Measurements from ENCODE around the gene SUN5. TPM values are rescaled to one million over a fixed set of nuclear protein-coding genes. Genes with fewer than 3 reads are reported as not detected.

Gene SUN5
- total RNA-seq, 1 donor from 2014 or later, result not detected

GRCh38 chr20:33007376-33008335 is 3.4 kb upstream of the SUN5 start, which contains the start of gene BPIFB2:
TSS of gene BPIFB2 (plus strand) at chr20:33007704. CDS start at chr20:33008575, 871 bp downstream.
- Histone ChIP-seq H3K36me3 (ENCODE audit: control insufficient read depth, insufficient read depth, low read length) (no peaks in the 10 kb centered on the region), H3K27me3 (ENCODE audit: control insufficient read depth, insufficient read depth, low read length) (no peaks in the 10 kb centered on the region), H3K4me3 (ENCODE audit: low read depth, low read length) (no peak within 1 kb of the TSS)
- TF ChIP-seq CTCF (IDR thresholded peaks at IDR 0.05; ENCODE audit: insufficient read depth, low read length, severe bottlenecking), result no peak
- DNase-seq (ENCODE audit: low read depth) (no peak), FAIRE-seq (no peak)

DNA sequence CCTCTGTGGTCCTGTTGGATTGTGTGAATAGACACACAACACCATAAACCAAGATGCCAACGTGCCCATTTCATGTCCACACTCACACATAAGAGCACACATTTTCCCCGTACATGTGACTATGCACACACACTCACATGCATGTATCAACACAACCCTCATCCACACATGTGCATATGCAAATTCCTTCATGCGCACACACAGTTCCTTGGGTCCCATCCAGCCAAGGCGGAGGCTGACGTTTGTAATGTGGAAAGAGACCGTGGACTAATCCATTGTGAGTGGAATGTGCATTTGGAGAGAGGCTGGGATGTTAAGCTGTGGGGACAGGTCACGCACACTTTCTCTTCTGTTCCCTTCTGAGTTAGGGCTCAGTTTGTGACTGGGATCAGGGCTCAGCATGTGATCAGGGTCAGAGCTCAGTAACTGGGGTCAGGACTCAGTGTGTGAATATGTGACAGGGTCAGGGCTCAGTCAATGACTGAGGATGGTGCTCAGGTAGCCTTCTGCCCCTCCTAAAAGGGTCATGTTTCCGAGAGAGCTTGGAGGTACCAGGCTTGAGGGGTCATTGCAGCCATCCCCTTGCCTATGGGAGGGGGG is 2.6 kb upstream of the SUN5 start:
- no peak for TF ChIP-seq CTCF (IDR thresholded peaks at IDR 0.05; ENCODE audit: insufficient read depth, low read length, severe bottlenecking)
- Histone ChIP-seq H3K4me3 (ENCODE audit: low read depth, low read length) (no peak overlapping the region), H3K36me3 (ENCODE audit: control insufficient read depth, insufficient read depth, low read length) (no peaks in the 10 kb centered on the region), H3K27me3 (ENCODE audit: control insufficient read depth, insufficient read depth, low read length) (no peaks in the 10 kb centered on the region)
- DNase-seq (ENCODE audit: low read depth) (no peak), FAIRE-seq (no peak)

DNA sequence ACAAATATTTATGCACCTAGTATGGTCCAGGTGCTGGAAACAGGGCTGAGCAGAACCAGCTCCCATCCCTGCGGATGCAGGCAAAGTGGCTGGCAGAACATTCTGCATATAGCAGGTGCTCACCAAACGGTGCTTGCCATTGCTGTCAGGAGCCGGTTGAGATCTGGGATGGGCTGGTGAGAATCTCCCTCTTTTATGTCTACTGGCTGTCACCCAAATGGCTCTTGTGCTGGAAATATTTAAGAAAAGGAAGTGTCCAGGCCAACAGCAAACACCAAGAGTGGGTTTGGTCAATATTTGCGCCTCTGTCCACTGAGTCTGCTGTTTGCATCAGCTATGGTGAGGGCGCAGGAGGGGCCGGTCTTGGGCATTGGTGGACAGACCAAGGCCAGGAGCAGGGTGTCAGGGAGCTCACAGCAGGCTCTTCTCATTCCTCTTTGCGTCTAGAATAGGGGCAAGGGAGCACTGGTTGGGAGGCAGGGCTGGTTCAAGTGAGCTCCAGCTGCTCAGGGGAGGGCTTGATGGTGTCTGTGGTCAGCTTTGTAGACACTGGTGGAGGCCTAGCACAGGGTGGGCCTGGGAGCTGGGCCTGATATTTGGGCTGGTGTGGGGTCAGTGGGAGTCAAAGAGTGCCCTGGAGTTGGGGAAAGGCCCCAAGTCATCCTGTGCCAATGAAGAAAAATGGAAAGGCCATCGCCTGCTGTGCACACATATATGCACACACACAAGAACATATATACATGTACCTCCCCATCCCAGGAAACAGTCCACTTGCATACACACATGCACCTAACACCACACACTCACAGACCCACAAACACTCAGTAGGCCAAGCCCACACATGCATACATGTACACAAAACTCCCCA is 1.9 kb upstream of the SUN5 start:
- no peak for TF ChIP-seq CTCF (IDR thresholded peaks at IDR 0.05; ENCODE audit: insufficient read depth, low read length, severe bottlenecking)
- Histone ChIP-seq H3K27me3 (ENCODE audit: control insufficient read depth, insufficient read depth, low read length) (no peaks in the 10 kb centered on the region), H3K36me3 (ENCODE audit: control insufficient read depth, insufficient read depth, low read length) (no peaks in the 10 kb centered on the region), H3K4me3 (ENCODE audit: low read depth, low read length) (no peak overlapping the region)
- no peak for DNase-seq (ENCODE audit: low read depth)
- FAIRE-seq, result peak; percentile 93

GRCh38 chr20:33005132-33005566 is 916 bp upstream of the SUN5 start:
- H3K27me3 ChIP-seq (ENCODE audit: control insufficient read depth, insufficient read depth, low read length), result no peaks in the 10 kb centered on the region
- H3K4me3 ChIP-seq (ENCODE audit: low read depth, low read length), result no peak overlapping the region
- FAIRE-seq (no peak), DNase-seq (ENCODE audit: low read depth) (no peak)
- peak; percentile 31 for TF ChIP-seq CTCF (IDR thresholded peaks at IDR 0.05; ENCODE audit: insufficient read depth, low read length, severe bottlenecking)
- H3K36me3 ChIP-seq (ENCODE audit: control insufficient read depth, insufficient read depth, low read length), result no peaks in the 10 kb centered on the region

DNA sequence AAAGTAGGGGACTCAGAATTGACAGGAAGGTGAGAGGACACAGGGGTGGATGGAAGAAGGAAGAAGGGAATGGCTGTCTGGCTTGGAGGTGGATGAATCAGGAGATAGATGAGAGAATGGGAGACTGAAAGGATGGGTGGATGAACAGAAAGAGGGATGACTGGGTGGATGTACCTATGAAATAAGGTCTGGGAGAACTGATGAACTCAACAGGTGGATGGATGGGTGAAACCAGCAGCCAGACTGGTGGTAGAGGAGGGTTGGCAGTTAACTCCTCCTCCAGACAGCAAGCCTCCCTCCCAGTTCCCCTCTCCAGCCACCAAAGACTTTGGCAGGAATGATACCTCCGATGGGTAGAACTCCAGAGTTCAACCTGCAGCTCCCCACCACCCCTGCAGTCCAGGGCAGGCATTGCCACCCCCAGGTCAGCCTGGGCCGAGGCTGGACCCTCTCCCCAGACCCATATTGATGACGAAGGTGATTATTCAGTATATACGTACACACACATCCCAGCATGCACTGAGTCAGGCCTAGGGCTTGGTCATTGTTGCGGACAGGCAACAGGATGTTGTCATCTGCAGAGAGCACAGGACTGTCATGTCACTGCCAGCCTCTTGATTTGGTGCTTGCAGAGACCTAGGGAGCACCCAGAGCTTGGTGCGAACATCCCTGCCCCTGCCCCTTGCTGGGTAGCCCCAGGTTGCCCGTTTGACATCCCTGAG is 2.0 kb downstream of the SUN5 start:
- TF ChIP-seq CTCF (IDR thresholded peaks at IDR 0.05; ENCODE audit: insufficient read depth, low read length, severe bottlenecking), result no peak
- DNase-seq (ENCODE audit: low read depth) (no peak), FAIRE-seq (no peak)
- Histone ChIP-seq H3K27me3 (ENCODE audit: control insufficient read depth, insufficient read depth, low read length) (no peaks in the 10 kb centered on the region), H3K4me3 (ENCODE audit: low read depth, low read length) (no peak overlapping the region), H3K36me3 (ENCODE audit: control insufficient read depth, insufficient read depth, low read length) (no peaks in the 10 kb centered on the region)
